Anterior cingulate cortex (tissue), 58 donors: Measurements from ENCODE around the gene CFAP299.
"Not testable (repeated sequence)": the region's sequence is repeated elsewhere in the genome, so short reads cannot be mapped to it uniquely, and the experiment has no call there.

Experiments used
- DNase-seq, 58 donors: peaks; one replicate each; lab custom pipeline; 2025; lab: John Stamatoyannopoulos, UW

CFAP299 gene

GRCh38 chr4:80687736-80688135 is 352.2 kb downstream of the CFAP299 start:
- DNase-seq = not testable (repeated sequence)

DNA sequence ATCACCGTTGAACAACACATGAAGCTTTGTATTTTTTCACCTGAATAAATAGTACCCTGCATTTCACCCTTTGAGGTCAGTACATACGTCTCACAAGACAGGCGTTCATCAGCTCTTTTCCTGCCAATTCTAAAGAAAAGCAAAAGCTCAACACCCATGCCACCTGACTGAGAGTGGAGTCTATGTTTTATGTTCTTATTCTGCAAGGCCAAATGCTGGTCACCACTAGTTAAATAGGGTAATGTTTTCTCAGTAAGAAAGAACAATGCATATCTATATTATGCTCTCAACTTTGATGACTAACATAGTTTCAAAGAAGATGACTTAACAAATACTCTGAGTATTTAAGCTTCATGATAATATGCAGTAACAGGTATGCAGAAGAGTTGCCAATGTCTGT is 358.6 kb downstream of the CFAP299 start:
- DNase-seq = no peak

- DNase-seq = no peak
Measured at GRCh38 chr4:80705311-80705710, 369.8 kb downstream of the CFAP299 start.

- no peak for DNase-seq
Measured at GRCh38 chr4:80709082-80709869, 373.7 kb downstream of the CFAP299 start.

- DNase-seq = no peak
Measured at GRCh38 chr4:80710748-80711451, 375.4 kb downstream of the CFAP299 start.

- peak in 1 of 58 donors; percentile 4 for DNase-seq
Measured at GRCh38 chr4:80711956-80712355, 376.4 kb downstream of the CFAP299 start.

- no peak for DNase-seq
Measured at GRCh38 chr4:80713409-80713808, 377.9 kb downstream of the CFAP299 start.

DNA sequence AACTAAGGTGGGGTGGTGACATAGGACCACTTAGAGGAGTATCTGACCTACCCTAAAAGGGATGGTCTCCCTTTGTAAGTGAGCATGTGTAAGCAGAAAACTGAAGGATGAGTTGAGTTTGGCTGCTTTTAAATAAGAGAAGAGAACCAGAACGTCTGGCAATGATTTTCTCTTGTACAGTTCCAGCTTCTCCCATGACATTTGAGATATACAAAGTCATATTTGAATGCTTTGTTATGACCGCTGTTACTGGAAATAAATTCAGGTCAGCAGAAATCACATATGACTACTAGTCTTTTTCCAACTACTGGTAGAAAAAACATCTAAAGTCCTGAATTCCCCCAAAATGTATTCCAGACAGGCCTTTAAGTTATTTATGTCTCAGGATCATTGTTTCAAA is 381.7 kb downstream of the CFAP299 start:
- DNase-seq = no peak

- no peak for DNase-seq
Measured at GRCh38 chr4:80726471-80726870, 390.9 kb downstream of the CFAP299 start.

GRCh38 chr4:80730158-80730557 is 394.6 kb downstream of the CFAP299 start:
- no peak for DNase-seq

DNA sequence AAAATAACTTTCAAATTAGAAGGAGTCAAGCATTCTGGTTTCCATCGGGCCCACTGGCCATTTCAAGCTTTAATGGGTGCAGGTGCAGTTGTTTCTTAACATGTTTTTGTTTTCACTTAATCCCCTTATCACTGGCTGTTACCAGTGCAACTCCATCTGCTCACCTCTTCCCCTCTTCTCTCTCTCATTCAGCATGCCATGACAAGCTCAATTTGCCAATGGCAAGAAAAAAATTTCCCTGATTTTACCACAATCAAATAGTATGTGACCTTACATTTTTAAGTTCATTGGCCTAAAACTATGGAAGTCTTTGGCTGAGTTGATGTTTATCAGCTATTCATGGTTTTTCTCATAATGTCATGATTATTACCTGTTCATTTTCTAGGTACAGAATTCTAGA is 395.9 kb downstream of the CFAP299 start:
- DNase-seq = no peak

GRCh38 chr4:80732010-80732409 is 396.5 kb downstream of the CFAP299 start:
- no peak for DNase-seq

GRCh38 chr4:80740375-80740774 is 404.8 kb downstream of the CFAP299 start:
- DNase-seq = no peak

GRCh38 chr4:80749558-80749957 is 414.0 kb downstream of the CFAP299 start:
- not testable (repeated sequence) for DNase-seq

- DNase-seq = no peak
Measured at GRCh38 chr4:80751200-80751599, 415.7 kb downstream of the CFAP299 start.

DNA sequence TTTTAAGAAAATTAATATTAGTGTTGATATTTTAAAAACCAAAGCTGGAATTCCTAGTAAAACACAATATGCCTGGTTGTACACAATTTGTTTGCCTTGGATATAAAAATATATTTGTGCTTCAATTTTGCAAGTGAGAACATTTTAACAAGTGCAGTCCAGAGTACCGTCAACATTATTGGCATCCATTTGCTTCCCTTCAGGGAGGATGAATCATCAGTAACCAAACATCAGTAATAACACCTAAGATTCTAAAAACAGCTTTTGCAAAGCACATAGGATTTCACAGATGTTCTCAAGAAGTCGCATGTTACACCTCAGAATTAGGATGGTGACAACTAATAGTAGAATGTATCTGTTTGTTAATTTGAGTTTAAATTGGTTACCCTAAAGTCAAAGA is 432.4 kb downstream of the CFAP299 start:
- DNase-seq = no peak

GRCh38 chr4:80776168-80776567 is 440.6 kb downstream of the CFAP299 start:
- DNase-seq = no peak

DNA sequence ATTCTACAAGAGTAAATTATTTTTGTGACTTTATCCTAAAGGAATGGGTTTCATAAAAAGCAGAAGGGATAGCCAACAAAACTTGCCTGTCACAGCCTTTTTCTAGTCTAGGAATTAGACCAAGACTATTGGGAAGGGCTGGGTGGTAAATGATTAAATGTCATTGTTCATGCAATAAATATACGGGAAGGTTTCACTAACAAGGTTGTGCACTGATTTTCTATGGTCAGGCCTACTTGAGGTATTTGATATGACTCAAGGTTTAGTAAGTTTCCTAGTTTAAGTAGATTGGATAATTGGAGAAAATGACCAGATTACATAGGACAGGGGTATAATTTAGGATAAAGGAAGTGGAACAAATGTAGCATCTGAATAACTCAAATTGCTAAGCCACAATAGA is 445.9 kb downstream of the CFAP299 start:
- DNase-seq = no peak

GRCh38 chr4:80787306-80787705 is 451.8 kb downstream of the CFAP299 start:
- DNase-seq = no peak

- DNase-seq = no peak
Measured at GRCh38 chr4:80788798-80789197, 453.3 kb downstream of the CFAP299 start.

- DNase-seq = no peak
Measured at GRCh38 chr4:80790152-80790551, 454.6 kb downstream of the CFAP299 start.

- DNase-seq = not testable (repeated sequence)
Measured at GRCh38 chr4:80793660-80794059, 458.1 kb downstream of the CFAP299 start.
